Mesodermal cell (in vitro differentiated cells): ENCODE results near the gene ADGRE2.
A peak's percentile ranks its signal among the peaks of the same experiment; 100 is the strongest.

Experiments
- H3K27ac ChIP-seq: 2 replicates; pipeline ENCODE4 v1.7.0; 2013; ENCODE audit warnings: mild to moderate bottlenecking, low read depth, low read length, moderate library complexity; ENCODE audit not compliant: severe bottlenecking
- H3K36me3 ChIP-seq: 2 replicates; pipeline ENCODE4 v1.7.1; 2013; ENCODE audit warnings: mild to moderate bottlenecking, low read length, moderate library complexity; ENCODE audit not compliant: control insufficient read depth, insufficient read depth
- H3K4me1 ChIP-seq: one replicate; pipeline ENCODE4 v1.7.1; 2013; ENCODE audit warnings: mild to moderate bottlenecking, low read length; ENCODE audit not compliant: insufficient read depth, control insufficient read depth, poor library complexity, severe bottlenecking
- H3K4me3 ChIP-seq: 2 replicates; pipeline ENCODE4 v1.7.0; 2013; ENCODE audit warnings: low read length, control low read depth, mild to moderate bottlenecking; ENCODE audit not compliant: insufficient read depth, poor library complexity, severe bottlenecking; ENCODE audit errors: extremely low read depth
- H3K9me3 ChIP-seq: 2 replicates; pipeline ENCODE4 v1.7.1; 2013; ENCODE audit warnings: mild to moderate bottlenecking, low read length, moderate library complexity; ENCODE audit not compliant: control insufficient read depth
- WGBS, 2 experiments: methylation state at CpG; one replicate each; pipeline ENCODE4 v1.1.5; 2013; ENCODE audit warnings: missing lambda C conversion rate in 2 of 2; ENCODE audit not compliant: insufficient coverage in 2 of 2; 5-methylcytosine and 5-hydroxymethylcytosine counted together

ADGRE2 gene

DNA sequence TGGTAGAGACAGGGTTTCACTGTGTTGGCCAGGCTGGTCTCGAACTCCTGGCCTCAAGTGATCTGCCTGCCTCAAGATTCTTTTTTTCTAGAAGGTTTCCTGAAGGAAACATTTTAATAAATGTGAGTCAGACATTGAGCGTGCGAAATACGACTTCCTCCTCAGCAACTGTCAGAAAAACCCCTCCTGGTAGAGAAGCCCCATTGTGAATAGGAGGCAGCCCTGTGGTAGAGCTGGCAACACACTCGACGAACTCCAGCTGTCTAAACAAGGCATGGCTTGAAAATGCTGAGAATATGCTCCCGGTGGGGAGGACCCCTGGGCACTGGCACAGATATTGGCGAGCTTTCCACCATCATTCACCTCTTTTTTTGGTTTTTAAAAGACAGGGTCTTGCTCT, 78.7 kb downstream of the ADGRE2 start:
- no peaks in the 10 kb centered on the region for H3K4me1 ChIP-seq
- peaks cover 5% of the 10 kb centered on the region for H3K9me3 ChIP-seq
- WGBS, 2 experiments = 93 to 95% methylated on average over 5 to 7 of the region's 8 CpGs
- H3K27ac ChIP-seq = no peak overlapping the region
- H3K4me3 ChIP-seq = no peak overlapping the region
- peaks cover 89% of the 10 kb centered on the region for H3K36me3 ChIP-seq

- Histone ChIP-seq H3K4me3 (no peak overlapping the region), H3K9me3 (no peaks in the 10 kb centered on the region), H3K27ac (no peak overlapping the region), H3K36me3 (peaks cover 56% of the 10 kb centered on the region), H3K4me1 (no peaks in the 10 kb centered on the region)
- 91 to 100% methylated on average over 1 to 4 of the region's 5 CpGs for WGBS, 2 experiments
Observed at GRCh38 chr19:14695471-14695870, 82.9 kb downstream of the ADGRE2 start.

GRCh38 chr19:14694641-14695266, 83.6 kb downstream of the ADGRE2 start:
- WGBS, 2 experiments = 93% methylated on average over 11 to 12 of the region's 13 CpGs

DNA sequence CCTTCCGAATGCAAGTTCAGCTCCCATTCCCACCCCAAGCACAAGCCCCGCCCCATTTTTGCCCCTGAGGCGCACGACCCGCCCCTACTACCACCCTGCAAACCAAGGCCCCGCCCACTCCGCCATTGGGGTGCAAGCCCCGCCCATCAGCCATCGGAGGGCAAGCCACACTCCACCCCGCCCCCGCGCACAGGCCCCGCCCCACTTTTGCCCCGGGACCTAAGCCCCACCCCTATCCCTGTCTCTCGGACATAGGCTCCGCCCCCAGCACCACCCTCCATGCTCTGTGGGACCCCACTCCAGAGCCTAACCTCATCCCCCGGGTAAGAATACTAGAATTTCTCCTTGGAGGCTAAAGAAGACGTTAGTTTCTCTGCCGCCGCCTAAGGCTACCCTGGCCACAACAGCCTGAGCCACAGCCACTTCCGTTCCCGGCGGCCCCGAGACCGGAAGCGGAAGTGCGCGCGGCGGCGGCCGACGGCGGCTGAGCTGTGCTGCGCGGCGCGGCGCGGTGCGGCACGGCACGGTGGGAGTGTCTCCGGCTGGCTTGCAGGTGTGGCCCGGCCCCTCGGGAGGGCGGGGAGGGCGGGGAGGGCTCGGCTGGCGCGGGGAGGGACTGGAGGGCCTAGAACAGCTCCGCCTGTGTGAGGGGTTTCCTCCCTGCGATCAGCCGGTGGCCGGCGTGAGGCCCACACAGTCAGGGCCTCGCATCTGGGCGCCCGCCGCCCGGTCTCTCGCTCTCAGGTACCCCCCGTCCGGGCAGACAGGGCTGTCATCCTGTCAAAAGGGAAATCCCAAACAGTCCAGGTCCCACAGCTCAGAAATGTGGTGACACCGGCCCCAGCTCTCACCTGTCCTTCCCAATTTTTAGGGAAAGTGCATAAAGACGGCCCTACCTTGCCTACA, 88.5 kb downstream of the ADGRE2 start, which contains the start of gene ZNF333:
ZNF333 (plus strand) TSS at position 451 of the 906 bp plus-strand sequence. CDS start 3,444 bp downstream, outside the sequence.
- H3K27ac ChIP-seq = peak within 1 kb of the TSS; percentile 92
- 0 to 1% methylated on average over 31 to 39 of the region's 66 CpGs for WGBS, 2 experiments
- peaks cover 8% of the 10 kb centered on the region for H3K36me3 ChIP-seq
- no peaks in the 10 kb centered on the region for H3K4me1 ChIP-seq
- H3K4me3 ChIP-seq = peak within 1 kb of the TSS; percentile 82
- H3K9me3 ChIP-seq = no peaks in the 10 kb centered on the region

More at GRCh38 chr19:14694641-14695266, 83.6 kb downstream of the ADGRE2 start:
- Histone ChIP-seq H3K36me3 (peaks cover 48% of the 10 kb centered on the region), H3K27ac (no peak overlapping the region), H3K9me3 (no peaks in the 10 kb centered on the region), H3K4me3 (no peak overlapping the region), H3K4me1 (no peaks in the 10 kb centered on the region)

- no CpG with 5 or more reads among the region's 3 CpGs for WGBS, 2 experiments
- no peaks in the 10 kb centered on the region for H3K4me1 ChIP-seq
- H3K36me3 ChIP-seq = no peaks in the 10 kb centered on the region
- no peak overlapping the region for H3K27ac ChIP-seq
- H3K4me3 ChIP-seq = no peak overlapping the region
- H3K9me3 ChIP-seq = no peaks in the 10 kb centered on the region
Observed at GRCh38 chr19:14686411-14686810, 91.9 kb downstream of the ADGRE2 start.

DNA sequence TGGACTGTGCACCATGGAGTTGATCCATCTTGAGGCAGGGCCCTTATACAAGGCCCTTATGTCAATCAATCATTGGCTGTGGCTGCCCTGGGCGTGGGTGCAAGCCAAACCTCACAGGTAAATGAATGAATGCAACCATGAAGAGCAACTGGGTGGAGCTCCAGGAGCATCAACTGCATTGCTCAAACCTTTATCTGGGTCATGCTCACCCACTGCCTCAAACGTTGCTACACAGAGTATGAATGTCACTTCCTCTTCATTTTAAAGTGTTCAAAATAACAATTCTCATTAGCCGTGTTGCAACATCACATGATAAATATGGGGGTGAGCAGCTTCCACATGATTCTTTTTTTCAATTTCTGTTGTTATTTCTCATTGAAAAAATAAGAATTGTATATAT, 94.9 kb downstream of the ADGRE2 start:
- Histone ChIP-seq H3K27ac (no peak overlapping the region), H3K4me1 (no peaks in the 10 kb centered on the region), H3K9me3 (no peaks in the 10 kb centered on the region), H3K36me3 (no peaks in the 10 kb centered on the region), H3K4me3 (no peak overlapping the region)
- 17 to 53% methylated on average over 2 of the region's 3 CpGs for WGBS, 2 experiments
